DOHH2 (cell line): ENCODE data around the gene DOP1B.

Source experiments
- H3F3A ChIP-seq: fragments of 200-600 bp; sonication (generic), shearing (Covaris generic); 2 replicates; pipeline ENCODE4 v1.6.0; 2016; ENCODE audit warnings: antibody characterized with exemption, mild to moderate bottlenecking; ENCODE audit not compliant: control insufficient read depth, insufficient read depth
- H3K27ac ChIP-seq: fragments of 200-600 bp; sonication (generic); 2 replicates; pipeline ENCODE4 v1.5.1; 2014; ENCODE audit warnings: low read depth, mild to moderate bottlenecking, low read length, moderate library complexity
- H3K27me3 ChIP-seq: fragments of 200-600 bp; sonication (generic); 2 replicates; pipeline ENCODE4 v1.6.1; 2014; ENCODE audit warnings: mild to moderate bottlenecking, low read length, mixed read lengths; ENCODE audit not compliant: control insufficient read depth
- H3K36me3 ChIP-seq: fragments of 200-600 bp; sonication (generic); 2 replicates; pipeline ENCODE4 v1.6.1; 2014; ENCODE audit warnings: mild to moderate bottlenecking, low read length, moderate library complexity, mixed read lengths; ENCODE audit not compliant: control insufficient read depth
- H3K4me1 ChIP-seq: fragments of 200-600 bp; sonication (generic); 2 replicates; pipeline ENCODE4 v1.6.1; 2014; ENCODE audit warnings: mild to moderate bottlenecking, low read length, mixed read lengths; ENCODE audit not compliant: control insufficient read depth
- H3K4me2 ChIP-seq: fragments of 200-600 bp; sonication (generic); 2 replicates; pipeline ENCODE4 v1.6.0; 2014; ENCODE audit warnings: mild to moderate bottlenecking, low read length, moderate library complexity
- H3K4me3 ChIP-seq: fragments of 200-600 bp; sonication (generic); 2 replicates; pipeline ENCODE4 v1.5.1; 2014; ENCODE audit warnings: mild to moderate bottlenecking, low read length, mixed read lengths
- H3K79me2 ChIP-seq: fragments of 200-600 bp; sonication (generic); 2 replicates; pipeline ENCODE4 v1.6.1; 2014; ENCODE audit warnings: mild to moderate bottlenecking, low read length, mixed read lengths; ENCODE audit not compliant: control insufficient read depth
- H3K9me2 ChIP-seq: fragments of 200-600 bp; sonication (generic); replicated peaks from 2 replicates; pipeline ENCODE4 v1.6.1; 2014; ENCODE audit warnings: mild to moderate bottlenecking, low read length, mixed read lengths; ENCODE audit not compliant: control insufficient read depth
- H3K9me3 ChIP-seq: fragments of 200-600 bp; sonication (generic); 2 replicates; pipeline ENCODE4 v1.6.1; 2014; ENCODE audit warnings: antibody characterized with exemption, low read length, mixed read lengths; ENCODE audit not compliant: control insufficient read depth, insufficient read depth
- H4K20me1 ChIP-seq: fragments of 200-600 bp; sonication (generic); 2 replicates; pipeline ENCODE4 v1.6.0; 2014; ENCODE audit warnings: low read depth, mild to moderate bottlenecking, antibody characterized with exemption, low read length, moderate library complexity; ENCODE audit not compliant: control insufficient read depth, insufficient read depth
- EZH2phosphoT487 ChIP-seq: fragments of 200-600 bp; sonication (generic); IDR thresholded peaks from 2 replicates; pipeline ENCODE4 v1.6.1; 2017; ENCODE audit warnings: borderline replicate concordance, mild to moderate bottlenecking, antibody characterized with exemption, low read length, moderate library complexity, mixed read lengths
- TF ChIP-seq, protein P1 (sequence below): fragments of 200-600 bp; sonication (generic); IDR thresholded peaks from one replicate; pipeline ENCODE4 v1.5.1; 2014; ENCODE audit warnings: antibody characterized with exemption, mild to moderate bottlenecking, low read depth, low read length; ENCODE audit not compliant: poor library complexity, severe bottlenecking

Gene DOP1B

DNA sequence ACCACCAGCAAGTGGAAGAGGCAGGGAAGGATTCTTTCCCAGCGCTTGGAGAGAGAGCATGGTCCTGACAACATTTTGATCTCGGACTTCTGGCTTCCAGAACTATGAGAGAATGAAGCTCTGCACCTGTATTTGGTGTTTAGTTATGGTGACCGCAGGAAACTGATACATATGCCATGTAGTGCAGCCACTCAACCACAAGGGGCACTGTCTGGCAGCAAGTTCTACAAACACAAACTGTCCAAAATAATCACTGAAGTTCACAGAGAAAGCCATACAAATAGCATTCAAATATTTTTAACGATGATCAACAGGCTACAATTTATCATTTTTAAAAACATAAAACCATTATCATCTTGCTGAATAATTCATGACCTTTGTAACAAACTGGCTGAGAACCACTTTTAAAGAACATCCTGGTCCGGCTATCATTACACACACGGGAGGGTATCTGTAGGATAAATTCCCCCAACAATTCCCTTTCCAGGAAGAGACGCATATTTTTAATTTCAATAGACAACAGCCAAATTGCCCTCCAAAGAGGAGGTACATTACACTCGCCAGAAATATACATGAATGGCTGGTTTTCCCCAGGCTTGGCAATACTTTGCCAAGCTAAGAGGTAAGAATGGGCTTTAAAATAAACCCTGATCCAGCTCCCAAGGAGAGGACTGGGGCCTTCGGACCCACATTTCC, 31.0 kb upstream of the DOP1B start:
- Histone ChIP-seq H3K9me3 (no peaks in the 10 kb centered on the region), H3K79me2 (no peaks in the 10 kb centered on the region), H3K36me3 (no peaks in the 10 kb centered on the region), H4K20me1 (no peaks in the 10 kb centered on the region), H3K27me3 (peaks cover 23% of the 10 kb centered on the region), H3K4me3 (no peak overlapping the region), H3F3A (no peaks in the 10 kb centered on the region), H3K27ac (no peak overlapping the region), H3K9me2 (no peaks in the 10 kb centered on the region), H3K4me1 (peaks cover 3% of the 10 kb centered on the region; the same call in 1 of the 2 replicates), H3K4me2 (no peak overlapping the region)
- no peak for TF ChIP-seq EZH2phosphoT487
- TF ChIP-seq, protein P1, sequence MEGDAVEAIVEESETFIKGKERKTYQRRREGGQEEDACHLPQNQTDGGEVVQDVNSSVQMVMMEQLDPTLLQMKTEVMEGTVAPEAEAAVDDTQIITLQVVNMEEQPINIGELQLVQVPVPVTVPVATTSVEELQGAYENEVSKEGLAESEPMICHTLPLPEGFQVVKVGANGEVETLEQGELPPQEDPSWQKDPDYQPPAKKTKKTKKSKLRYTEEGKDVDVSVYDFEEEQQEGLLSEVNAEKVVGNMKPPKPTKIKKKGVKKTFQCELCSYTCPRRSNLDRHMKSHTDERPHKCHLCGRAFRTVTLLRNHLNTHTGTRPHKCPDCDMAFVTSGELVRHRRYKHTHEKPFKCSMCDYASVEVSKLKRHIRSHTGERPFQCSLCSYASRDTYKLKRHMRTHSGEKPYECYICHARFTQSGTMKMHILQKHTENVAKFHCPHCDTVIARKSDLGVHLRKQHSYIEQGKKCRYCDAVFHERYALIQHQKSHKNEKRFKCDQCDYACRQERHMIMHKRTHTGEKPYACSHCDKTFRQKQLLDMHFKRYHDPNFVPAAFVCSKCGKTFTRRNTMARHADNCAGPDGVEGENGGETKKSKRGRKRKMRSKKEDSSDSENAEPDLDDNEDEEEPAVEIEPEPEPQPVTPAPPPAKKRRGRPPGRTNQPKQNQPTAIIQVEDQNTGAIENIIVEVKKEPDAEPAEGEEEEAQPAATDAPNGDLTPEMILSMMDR: peak; percentile 90

DNA sequence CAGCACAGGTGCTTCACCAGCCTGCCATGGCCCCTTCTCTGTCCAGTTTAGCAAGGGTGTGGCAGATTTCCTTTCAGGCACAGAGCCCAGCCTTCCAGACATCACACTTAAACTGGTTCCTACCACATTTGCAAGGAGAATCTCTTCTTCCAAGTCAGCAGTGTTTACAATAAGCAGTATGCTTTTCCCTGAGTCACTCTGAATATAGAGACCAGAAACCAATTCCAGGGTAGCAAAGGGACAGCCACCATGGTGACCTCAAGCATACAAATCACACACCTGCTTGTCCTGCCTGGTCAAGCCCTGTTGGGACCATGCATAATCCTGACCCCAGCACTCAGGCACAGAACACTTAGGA, 30.4 kb upstream of the DOP1B start:
- Histone ChIP-seq H3K4me3 (no peak overlapping the region), H3K9me3 (no peaks in the 10 kb centered on the region), H3K36me3 (no peaks in the 10 kb centered on the region), H4K20me1 (no peaks in the 10 kb centered on the region), H3K4me1 (peaks cover 4% of the 10 kb centered on the region; the same call in 1 of the 2 replicates), H3K27ac (no peak overlapping the region), H3K79me2 (no peaks in the 10 kb centered on the region), H3K27me3 (peaks cover 26% of the 10 kb centered on the region), H3F3A (no peaks in the 10 kb centered on the region), H3K9me2 (no peaks in the 10 kb centered on the region), H3K4me2 (no peak overlapping the region)
- TF ChIP-seq, protein P1: no peak
- TF ChIP-seq EZH2phosphoT487: no peak

DNA sequence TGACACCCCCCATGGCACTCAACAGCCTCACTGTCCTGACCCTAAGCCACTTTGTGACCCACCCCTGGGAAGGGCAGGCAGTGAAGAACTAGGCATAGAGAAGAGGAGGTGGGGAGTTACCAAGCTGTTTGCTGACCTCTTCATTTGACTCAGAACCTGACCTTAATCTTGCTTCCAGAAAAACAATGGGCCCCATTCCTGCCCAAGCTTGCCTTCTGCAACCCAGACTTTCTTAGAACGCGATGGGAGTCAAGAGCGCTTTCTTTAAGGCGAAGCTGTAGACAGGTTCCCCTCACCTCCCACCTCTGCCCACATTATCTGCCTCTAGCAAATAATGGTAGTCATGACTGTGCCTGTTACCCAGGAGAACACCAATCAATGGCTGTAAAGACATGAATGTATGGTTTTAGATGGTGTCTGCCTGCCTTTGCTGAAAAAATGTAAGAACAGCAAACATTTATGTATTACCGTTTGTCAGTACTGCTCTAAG, 30.0 kb upstream of the DOP1B start:
- peaks cover 4% of the 10 kb centered on the region; the same call in 1 of the 2 replicates for H3K4me1 ChIP-seq
- H3K9me2 ChIP-seq: no peaks in the 10 kb centered on the region
- peaks cover 26% of the 10 kb centered on the region for H3K27me3 ChIP-seq
- no peak for TF ChIP-seq EZH2phosphoT487
- TF ChIP-seq, protein P1: no peak
- H3K4me3 ChIP-seq: no peak overlapping the region
- H3F3A ChIP-seq: no peaks in the 10 kb centered on the region
- no peak overlapping the region for H3K27ac ChIP-seq
- no peaks in the 10 kb centered on the region for H4K20me1 ChIP-seq
- no peak overlapping the region for H3K4me2 ChIP-seq
- H3K36me3 ChIP-seq: no peaks in the 10 kb centered on the region
- H3K9me3 ChIP-seq: no peaks in the 10 kb centered on the region
- H3K79me2 ChIP-seq: no peaks in the 10 kb centered on the region
